H1 (cell line): ENCODE results near the gene PPP2R3C. TPM values are rescaled to one million over a fixed set of nuclear protein-coding genes. Genes with fewer than 3 reads are reported as not detected.

Experiments used
- MAFK ChIP-seq: IDR thresholded peaks from 2 replicates; pipeline ENCODE4 v1.6.1; 2012; ENCODE audit warnings: low read depth, mild to moderate bottlenecking, improper control_type of control experiment, low read length
- polyA plus RNA-seq, 7 experiments: library from polyadenylated mRNA; depleted of rRNA in 3 of 7; stranded (reverse) in 5 of 7; unstranded in 2 of 7; fragments of >200 nt in 5 of 7; fragments of 200-250 nt in 2 of 7; gene quantifications; 1 replicate in 5 of 7; 2 replicates in 1 of 7; 4 replicates in 1 of 7; pipeline versions ENCODE4 v1.2.1 to v1.2.3, GENCODE V29; 2011 to 2013; ENCODE audit warnings: missing spikeins in 2 of 7, mixed read lengths in 2 of 7
- total RNA-seq: library from RNA; stranded (reverse); fragmentation: NEBNext Ultra II Directional; extraction: Animal tissue kit (Norgen Biotek cat#: 25700); gene quantifications from 2 replicates; pipeline ENCODE4 v1.2.1, GENCODE V29; 2021

PPP2R3C gene
- total and polyA plus RNA-seq, 2 of the 8 experiments (the other 6 are each of a cell fraction or from before 2014, with no cell fraction given): 7.1 to 26.7 TPM

DNA sequence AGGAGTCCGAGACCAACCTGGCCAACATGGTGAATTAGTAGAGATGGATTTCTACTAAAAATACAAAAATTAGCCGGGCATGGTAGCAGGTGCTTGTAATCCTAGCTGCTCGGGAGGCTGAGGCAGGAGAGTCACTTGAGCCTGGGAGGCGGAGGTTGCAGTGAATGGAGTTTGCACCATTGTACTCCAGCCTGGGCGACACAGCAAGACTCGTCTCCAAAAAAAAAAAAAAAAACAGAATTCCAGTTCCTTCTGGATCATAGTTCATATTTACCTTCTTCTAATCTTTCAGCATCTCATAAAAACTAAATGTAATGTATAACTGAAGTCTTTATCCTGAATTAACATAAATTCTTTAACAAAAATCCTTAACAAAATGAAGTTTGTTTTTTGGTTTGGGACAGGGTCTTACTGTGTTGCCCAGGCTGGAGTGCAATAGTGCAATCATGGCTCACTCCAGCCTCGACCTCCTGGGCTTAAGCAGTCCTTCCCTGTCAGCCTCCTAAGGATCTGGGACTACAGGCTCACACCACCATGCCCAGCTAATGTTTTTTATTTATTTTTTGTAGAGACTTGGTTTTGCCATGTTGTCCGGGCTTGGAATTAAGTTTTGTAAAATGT lies 38.1 kb downstream of the PPP2R3C start (continued):
- TF ChIP-seq MAFK: no peak
- TF ChIP-seq, all 59 proteins: peak for 0
